ENCODE results near the gene XIRP1.

- TF ChIP-seq, protein P1, sequence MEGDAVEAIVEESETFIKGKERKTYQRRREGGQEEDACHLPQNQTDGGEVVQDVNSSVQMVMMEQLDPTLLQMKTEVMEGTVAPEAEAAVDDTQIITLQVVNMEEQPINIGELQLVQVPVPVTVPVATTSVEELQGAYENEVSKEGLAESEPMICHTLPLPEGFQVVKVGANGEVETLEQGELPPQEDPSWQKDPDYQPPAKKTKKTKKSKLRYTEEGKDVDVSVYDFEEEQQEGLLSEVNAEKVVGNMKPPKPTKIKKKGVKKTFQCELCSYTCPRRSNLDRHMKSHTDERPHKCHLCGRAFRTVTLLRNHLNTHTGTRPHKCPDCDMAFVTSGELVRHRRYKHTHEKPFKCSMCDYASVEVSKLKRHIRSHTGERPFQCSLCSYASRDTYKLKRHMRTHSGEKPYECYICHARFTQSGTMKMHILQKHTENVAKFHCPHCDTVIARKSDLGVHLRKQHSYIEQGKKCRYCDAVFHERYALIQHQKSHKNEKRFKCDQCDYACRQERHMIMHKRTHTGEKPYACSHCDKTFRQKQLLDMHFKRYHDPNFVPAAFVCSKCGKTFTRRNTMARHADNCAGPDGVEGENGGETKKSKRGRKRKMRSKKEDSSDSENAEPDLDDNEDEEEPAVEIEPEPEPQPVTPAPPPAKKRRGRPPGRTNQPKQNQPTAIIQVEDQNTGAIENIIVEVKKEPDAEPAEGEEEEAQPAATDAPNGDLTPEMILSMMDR (IDR thresholded peaks at IDR 0.05) = no peak
- no peak for TF ChIP-seq POLR2A (IDR thresholded peaks at IDR 0.05)
- TF ChIP-seq POLR2AphosphoS5 (IDR thresholded peaks at IDR 0.05) = no peak
Observed at GRCh38 chr3:39144748-39145380, 47.5 kb downstream of the XIRP1 start.
